NCI-H187 treated with DMSO at 0.1 percent for 48 hours (cell line): ENCODE data around the gene CST1.
"Not testable (repeated sequence)": the region's sequence is repeated elsewhere in the genome, so short reads cannot be mapped to it uniquely, and the experiment has no call there.

Experiments used
- DNase-seq: peaks from one replicate; lab custom pipeline; 2025; lab: John Stamatoyannopoulos, UW

CST1 gene

DNA sequence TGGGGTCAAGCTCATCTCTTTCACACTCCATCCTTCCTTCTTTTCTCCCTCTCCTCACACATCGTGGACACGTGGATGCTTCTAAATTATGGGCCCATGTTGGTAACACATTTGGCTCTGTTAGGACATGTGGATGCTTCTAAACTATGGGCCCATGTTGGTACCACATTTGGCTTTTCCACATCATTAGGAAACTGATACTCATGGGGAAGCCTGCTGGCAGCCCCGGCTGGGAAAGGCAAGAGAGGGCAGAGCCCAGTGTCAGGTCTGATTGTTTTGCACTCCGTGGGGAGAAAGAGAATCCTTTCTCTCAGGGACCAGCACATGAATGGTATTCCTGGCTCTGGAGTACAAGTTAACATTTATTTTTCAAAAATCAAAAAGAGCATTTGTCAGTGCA lies 4.0 kb upstream of the CST1 start:
- DNase-seq: no peak

GRCh38 chr20:23753589-23753988 lies 2.9 kb upstream of the CST1 start:
- DNase-seq: no peak

DNA sequence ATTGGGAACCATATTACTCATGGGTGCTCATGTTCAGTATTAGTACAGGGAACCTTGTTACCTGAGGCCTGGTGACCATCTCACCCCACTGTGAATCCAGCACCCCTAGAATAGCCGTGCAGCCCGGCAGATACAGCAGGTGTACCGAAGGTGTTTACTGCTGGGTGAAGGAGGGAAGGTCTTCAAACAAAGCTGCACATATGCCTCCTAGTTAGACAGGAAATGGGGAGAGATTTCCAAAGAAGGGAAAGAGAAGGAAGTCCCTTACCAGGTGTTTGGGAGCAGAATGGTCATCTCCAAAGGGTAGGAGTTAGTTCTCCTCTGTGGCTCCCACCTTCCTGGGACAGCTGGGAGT lies 2.4 kb upstream of the CST1 start:
- no peak for DNase-seq

DNA sequence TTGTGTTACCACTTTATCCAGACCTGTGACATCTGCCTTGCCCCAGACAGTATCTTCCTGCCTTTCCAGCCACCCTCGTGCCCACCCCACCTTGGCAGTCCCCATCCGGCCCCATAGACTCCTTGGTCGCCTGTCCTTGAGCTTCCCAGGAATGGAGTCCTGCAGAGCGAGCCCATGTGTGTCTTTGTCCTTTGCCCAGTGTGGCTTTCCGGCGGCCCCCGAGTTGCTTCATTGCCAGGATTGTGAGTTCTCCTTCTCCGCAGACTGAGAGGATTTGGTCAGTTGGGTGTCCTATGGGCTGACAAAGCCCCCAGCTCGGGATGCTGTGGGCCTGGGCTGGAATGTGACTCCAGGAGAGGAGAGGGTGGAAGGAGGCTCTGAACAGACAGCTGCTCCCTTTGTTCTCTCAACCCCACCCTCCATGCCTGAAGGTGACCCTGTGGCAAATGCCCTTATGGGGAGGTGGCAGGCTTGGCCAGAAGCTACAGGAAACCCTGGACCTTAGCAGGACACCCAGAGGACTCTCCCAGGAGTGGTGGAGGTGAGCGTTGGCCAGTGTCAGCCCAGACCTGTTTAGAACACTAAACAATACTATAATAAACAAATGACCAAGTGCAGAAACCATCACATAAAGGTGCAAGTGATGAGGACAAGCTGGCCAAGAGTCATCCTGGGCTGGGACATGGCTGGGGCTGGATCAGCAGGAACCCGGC lies 1.9 kb upstream of the CST1 start:
- no peak for DNase-seq

DNA sequence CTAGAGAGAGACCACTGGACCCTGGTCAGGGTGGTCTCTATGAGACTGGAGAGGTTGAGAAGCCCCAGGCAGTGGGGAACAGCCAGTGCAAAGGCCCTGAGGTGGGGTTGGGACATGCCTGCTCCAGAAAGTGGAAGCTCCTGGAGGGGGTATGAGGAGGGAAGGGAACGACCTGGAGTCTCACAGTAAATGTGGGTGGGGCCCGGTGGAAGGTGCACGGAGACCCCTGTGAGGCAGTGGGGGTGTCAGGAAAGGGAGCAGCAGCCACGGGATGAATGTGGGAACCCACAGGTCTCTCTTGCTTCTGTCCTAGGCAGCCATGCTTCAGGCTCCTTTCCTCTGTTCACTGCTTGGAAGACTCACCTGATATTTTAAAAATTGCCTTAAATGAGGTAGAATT lies 1.3 kb upstream of the CST1 start:
- no peak for DNase-seq

DNA sequence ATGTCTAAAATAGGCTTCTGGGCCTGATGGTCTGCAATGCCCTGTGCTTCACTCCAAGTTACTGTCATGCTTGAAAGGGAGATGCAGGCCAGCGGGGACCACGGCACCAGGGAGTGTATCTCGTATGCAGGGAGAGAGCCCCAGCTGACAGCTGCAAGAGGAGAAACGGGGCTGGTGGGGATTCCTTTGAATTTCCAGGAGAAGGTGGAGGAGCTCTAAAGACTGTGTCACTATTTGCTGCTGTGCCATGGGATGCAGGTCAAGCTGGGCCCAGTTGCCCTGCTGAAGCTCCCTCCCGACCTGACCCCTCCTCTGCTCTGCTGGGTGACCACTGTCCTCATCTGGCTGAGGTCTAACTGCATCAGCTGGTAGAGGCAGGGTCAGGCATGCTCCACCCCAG lies 989 bp downstream of the CST1 start:
- no peak for DNase-seq

GRCh38 chr20:23748975-23749374 lies 1.8 kb downstream of the CST1 start:
- not testable (repeated sequence) for DNase-seq

- DNase-seq: not testable (repeated sequence)
Measured at GRCh38 chr20:23747551-23747950, 3.2 kb downstream of the CST1 start.

- not testable (repeated sequence) for DNase-seq
Measured at GRCh38 chr20:23747092-23747491, 3.6 kb downstream of the CST1 start.

- no peak for DNase-seq
Measured at GRCh38 chr20:23746321-23746720, 4.4 kb downstream of the CST1 start.

GRCh38 chr20:23745247-23745646 lies 5.5 kb downstream of the CST1 start:
- DNase-seq: no peak

DNA sequence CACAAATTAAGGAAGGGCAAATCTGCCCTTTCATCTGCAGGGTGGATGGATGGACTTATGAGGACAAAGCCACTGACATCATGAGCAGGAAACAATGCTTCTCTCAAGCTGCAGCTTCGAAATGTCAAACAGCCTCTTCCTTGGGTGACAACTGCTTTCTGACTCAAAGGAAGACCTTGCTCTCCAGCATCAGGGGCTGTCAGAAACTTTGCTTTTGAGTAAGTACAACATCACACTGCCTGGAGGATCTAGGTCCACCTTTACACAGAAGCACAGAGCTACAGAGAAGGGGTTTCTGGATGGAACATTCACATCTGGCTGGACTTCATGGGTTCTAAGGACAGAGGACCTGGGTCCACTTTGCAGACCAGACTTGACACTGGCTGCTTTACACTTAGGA lies 5.9 kb downstream of the CST1 start:
- DNase-seq: no peak

DNA sequence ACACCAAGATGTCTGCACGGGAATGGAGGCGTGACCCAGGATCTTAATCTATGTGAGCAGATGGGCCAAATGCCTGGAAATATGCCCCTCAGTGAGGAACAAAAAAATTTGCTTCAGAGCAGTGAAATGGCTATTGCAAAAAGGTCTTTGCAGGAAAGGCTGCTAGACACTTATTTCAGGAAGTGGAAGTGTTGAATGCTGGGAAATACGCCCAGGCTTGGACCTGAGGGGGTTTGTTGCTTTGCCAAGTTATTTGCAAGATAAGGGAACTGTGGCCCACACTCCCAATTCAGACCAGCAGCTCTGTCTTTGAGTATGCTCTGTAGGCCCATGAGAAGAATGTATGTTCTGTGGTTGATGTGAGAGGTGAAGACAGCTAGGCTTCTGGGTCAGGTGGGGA lies 15.3 kb downstream of the CST1 start:
- not testable (repeated sequence) for DNase-seq

DNA sequence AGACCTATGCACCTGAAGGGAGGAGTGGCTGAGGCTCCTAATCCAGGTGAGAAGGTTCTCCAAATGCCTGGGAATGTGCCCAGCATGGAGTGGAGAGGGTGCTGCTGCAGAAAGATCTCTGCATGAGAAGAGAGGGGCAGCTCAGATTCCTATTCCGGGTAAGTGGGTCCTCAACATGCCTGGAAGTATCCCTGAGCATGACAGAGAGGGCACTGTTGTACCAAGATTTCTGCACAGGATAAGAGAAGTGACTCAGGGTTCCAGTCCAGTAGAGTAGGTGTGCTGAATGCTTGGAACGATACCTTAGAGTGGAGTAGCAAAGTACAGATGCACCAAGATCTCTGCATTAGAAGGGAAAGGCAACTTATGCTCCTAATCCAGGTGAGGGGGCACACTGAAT lies 15.8 kb downstream of the CST1 start:
- not testable (repeated sequence) for DNase-seq

GRCh38 chr20:23734440-23734839 lies 16.3 kb downstream of the CST1 start:
- DNase-seq: not testable (repeated sequence)

- no peak for DNase-seq
Measured at GRCh38 chr20:23727016-23727415, 23.7 kb downstream of the CST1 start.

GRCh38 chr20:23725102-23725501 lies 25.6 kb downstream of the CST1 start:
- no peak for DNase-seq

DNA sequence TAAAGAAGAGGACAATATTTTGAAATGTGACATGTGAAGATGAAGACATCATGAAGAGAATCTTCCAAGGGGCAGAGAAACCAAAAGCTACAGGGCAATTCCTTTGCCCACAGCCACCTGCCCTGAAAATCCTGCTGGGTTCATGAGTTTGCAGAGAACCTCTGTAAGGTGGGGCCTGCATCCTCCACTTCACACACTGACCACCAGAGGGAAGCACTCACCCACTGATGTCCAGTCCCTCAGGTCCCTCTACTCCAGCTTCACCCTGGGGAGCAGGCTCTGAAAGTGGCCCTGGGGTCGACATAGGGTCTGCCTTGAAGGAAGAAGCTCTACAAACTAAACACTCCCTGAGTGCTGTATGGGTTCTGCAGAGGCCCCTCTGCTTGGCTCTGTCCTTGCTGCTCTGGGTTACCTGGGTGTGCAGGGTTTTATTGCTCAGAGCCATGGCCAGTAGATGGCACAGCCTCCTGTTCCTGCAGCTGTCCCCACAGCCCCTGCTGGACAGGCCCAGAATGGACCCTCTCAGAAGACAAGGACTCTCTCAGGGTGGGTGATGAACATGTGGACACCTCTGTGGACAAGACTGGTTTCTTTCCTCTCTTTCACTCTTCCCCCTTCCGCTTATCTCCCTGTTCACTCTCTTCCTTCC lies 27.0 kb downstream of the CST1 start:
- not testable (repeated sequence) for DNase-seq

DNA sequence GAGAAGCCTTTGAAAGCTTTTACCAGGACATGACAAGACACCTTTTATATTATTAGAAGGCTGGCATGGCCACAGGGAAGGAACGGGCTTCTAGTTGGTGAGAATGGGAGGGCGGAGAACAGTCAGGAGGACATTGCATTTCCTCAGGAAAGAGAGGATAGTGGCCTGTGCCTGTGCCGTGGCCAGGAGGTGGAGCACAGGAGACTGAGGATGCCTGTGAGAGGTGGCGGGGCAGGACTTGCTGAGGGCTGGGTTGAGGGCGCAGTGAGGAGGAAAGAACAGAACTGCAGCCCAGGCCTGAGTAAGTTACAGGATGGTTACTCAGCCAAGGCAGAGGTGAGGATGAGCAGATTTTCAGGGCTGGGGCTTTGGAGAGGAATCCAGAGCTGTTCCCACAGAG lies 27.9 kb downstream of the CST1 start:
- DNase-seq: not testable (repeated sequence)

- DNase-seq: no peak
Measured at GRCh38 chr20:23721962-23722361, 28.8 kb downstream of the CST1 start.

DNA sequence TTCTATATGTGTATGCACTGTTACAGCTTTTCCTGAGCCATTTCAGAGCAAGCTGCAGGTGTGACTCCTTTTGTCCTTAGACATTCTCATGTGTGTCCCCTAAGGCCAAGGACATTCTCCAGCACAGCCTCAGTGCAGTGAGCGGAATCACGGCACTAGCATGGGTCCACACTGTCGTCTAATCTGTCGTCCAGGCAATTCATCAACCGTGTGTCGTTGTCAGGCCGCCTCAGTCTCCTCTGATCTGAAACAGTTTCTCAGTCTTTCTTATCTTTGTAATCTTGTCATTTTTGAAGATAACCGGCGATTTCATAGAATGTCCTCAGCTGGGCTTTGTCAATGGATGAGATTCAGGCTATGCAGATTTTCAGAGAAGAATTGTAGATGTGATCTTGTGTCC lies 31.4 kb downstream of the CST1 start:
- not testable (repeated sequence) for DNase-seq

DNA sequence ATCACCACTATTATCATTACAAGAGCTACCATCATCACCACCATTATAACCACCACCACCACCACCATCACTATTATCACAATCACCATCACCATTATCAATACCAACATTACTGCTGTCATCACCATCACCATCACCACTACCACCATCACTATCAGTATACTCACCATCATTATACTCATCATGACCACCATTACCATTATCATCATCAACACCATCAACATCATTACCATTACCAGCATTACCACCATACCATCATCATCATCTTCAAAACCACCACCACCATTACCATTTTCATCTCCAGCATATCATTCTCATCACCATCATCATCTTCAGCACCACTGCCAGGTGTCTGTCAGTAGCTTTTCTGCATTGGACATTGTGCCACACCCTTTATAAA lies 39.0 kb downstream of the CST1 start:
- not testable (repeated sequence) for DNase-seq

GRCh38 chr20:23710771-23711170 lies 40.0 kb downstream of the CST1 start:
- no peak for DNase-seq

DNA sequence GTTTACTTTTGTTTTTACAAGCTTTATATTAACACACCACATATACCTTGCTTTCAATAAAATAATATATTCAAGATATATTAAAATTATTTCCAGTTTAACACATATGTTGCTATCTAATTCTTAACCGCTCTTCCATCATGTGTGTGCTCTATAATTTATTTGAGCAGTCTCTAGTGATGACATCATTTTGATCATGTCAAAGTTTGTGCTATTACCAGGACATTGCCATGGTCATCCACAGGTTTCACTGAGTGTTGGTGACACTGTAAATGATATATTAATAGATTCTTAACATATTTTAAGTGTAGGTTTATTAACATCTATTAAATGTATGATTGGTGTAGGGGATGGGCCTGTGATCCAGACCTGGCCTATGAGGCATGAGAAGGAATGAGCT lies 44.8 kb downstream of the CST1 start:
- DNase-seq: no peak
